CD1c-positive myeloid dendritic cell (primary cell): Measurements from ENCODE around the gene IL17D.

ENCODE experiments used
- DNase-seq: peaks from one replicate; pipeline ENCODE4 v3.0.0-alpha.2; 2016; ENCODE audit errors: extremely low spot score

Gene IL17D

GRCh38 chr13:20691616-20692015 lies 11.9 kb upstream of the IL17D start:
- DNase-seq = no peak

GRCh38 chr13:20696073-20696472 lies 7.4 kb upstream of the IL17D start:
- no peak for DNase-seq

GRCh38 chr13:20699715-20700114 lies 3.8 kb upstream of the IL17D start:
- DNase-seq = no peak

GRCh38 chr13:20700288-20700687 lies 3.2 kb upstream of the IL17D start:
- DNase-seq = no peak

- DNase-seq = peak; percentile 26
These were observed 2.0 kb upstream of the IL17D start for GRCh38 chr13:20701461-20701860.

GRCh38 chr13:20702530-20702914 lies 977 bp upstream of the IL17D start:
- peak; percentile 55 for DNase-seq

GRCh38 chr13:20703780-20704458 lies 420 bp downstream of the IL17D start:
- DNase-seq = peak; percentile 83

GRCh38 chr13:20704459-20705069 lies 1.1 kb downstream of the IL17D start:
- no peak for DNase-seq

GRCh38 chr13:20706661-20707060 lies 3.2 kb downstream of the IL17D start:
- no peak for DNase-seq

- no peak for DNase-seq
These were observed 4.7 kb downstream of the IL17D start for GRCh38 chr13:20708216-20708615.

GRCh38 chr13:20709369-20709768 lies 5.9 kb downstream of the IL17D start:
- DNase-seq = no peak

- DNase-seq = no peak
These were observed 6.3 kb downstream of the IL17D start for GRCh38 chr13:20709782-20710181.

- peak; percentile 13 for DNase-seq
These were observed 8.0 kb downstream of the IL17D start for GRCh38 chr13:20711301-20712044.

GRCh38 chr13:20713014-20713376 lies 9.5 kb downstream of the IL17D start:
- DNase-seq = no peak

GRCh38 chr13:20713751-20714150 lies 10.3 kb downstream of the IL17D start:
- DNase-seq = peak; percentile 18

GRCh38 chr13:20714161-20714560 lies 10.7 kb downstream of the IL17D start:
- no peak for DNase-seq

GRCh38 chr13:20714563-20715329 lies 11.2 kb downstream of the IL17D start:
- DNase-seq = no peak

- DNase-seq = no peak
These were observed 11.8 kb downstream of the IL17D start for GRCh38 chr13:20715330-20715712.

GRCh38 chr13:20716951-20717350 lies 13.5 kb downstream of the IL17D start:
- DNase-seq = no peak

- DNase-seq = no peak
These were observed 14.4 kb downstream of the IL17D start for GRCh38 chr13:20717581-20718542.

- no peak for DNase-seq
These were observed 15.6 kb downstream of the IL17D start for GRCh38 chr13:20718958-20719566.
